ENCODE measurements around the gene CIZ1. TPM values are rescaled to one million over a fixed set of nuclear protein-coding genes. Genes with fewer than 3 reads are reported as not detected.

The CIZ1 gene
- total and polyA plus RNA-seq, 2 experiments from 2014 or later: 48.5 to 73.1 TPM

- in situ Hi-C loops (cut with MboI): no loop called here
- H3K4me3 ChIP-seq: no peak overlapping the region
- no peak for DNase-seq
- WGBS, 2 experiments (ENCODE audit: low coverage in 1 of 2, low lambda C conversion rate in 2 of 2, missing lambda C conversion rate in 2 of 2): 81 to 89% methylated on average over 7 of the region's 7 CpGs
- H3K9me3 ChIP-seq (ENCODE audit: low read depth): no peaks in the 10 kb centered on the region
- H3K27ac ChIP-seq: no peak overlapping the region
- H3K4me1 ChIP-seq (ENCODE audit: insufficient read depth): no peaks in the 10 kb centered on the region
- no peaks in the 10 kb centered on the region; the same call in 1 of the 2 replicates for H3K36me3 ChIP-seq (ENCODE audit: low read depth)
- no peak overlapping the region for H3K4me2 ChIP-seq (ENCODE audit: unreplicated experiment)
- H3K27me3 ChIP-seq (replicated peaks; ENCODE audit: insufficient read depth): no peaks in the 10 kb centered on the region
- no peaks in the 10 kb centered on the region for H4K20me1 ChIP-seq (ENCODE audit: insufficient read depth)
- H3K79me2 ChIP-seq (ENCODE audit: insufficient read depth): no peaks in the 10 kb centered on the region
- H2AFZ ChIP-seq: no peak overlapping the region
- H3K9ac ChIP-seq: no peak overlapping the region
- no peaks in the 10 kb centered on the region for H3K9me2 ChIP-seq (ENCODE audit: insufficient read depth)
- no peaks in the 10 kb centered on the region for H3F3A ChIP-seq (ENCODE audit: insufficient read depth)
- TF ChIP-seq EZH2 (IDR thresholded peaks at IDR 0.05; ENCODE audit: insufficient read depth, poor library complexity, severe bottlenecking) (no peak), EZH2phosphoT487 (IDR thresholded peaks at IDR 0.05; ENCODE audit: insufficient read depth, low read depth) (no peak)
Measured at GRCh38 chr9:128224877-128225276, 33.5 kb upstream of the CIZ1 start.

GRCh38 chr9:128222880-128223670 lies 31.7 kb upstream of the CIZ1 start:
- H2AFZ ChIP-seq: no peak overlapping the region
- no peak overlapping the region for H3K27ac ChIP-seq
- no peak overlapping the region for H3K4me2 ChIP-seq (ENCODE audit: unreplicated experiment)
- no peaks in the 10 kb centered on the region for H3K79me2 ChIP-seq (ENCODE audit: insufficient read depth)
- TF ChIP-seq EZH2phosphoT487 (IDR thresholded peaks at IDR 0.05; ENCODE audit: insufficient read depth, low read depth) (no peak), EZH2 (IDR thresholded peaks at IDR 0.05; ENCODE audit: insufficient read depth, poor library complexity, severe bottlenecking) (no peak)
- no peaks in the 10 kb centered on the region for H3K9me3 ChIP-seq (ENCODE audit: low read depth)
- H3K9ac ChIP-seq: no peak overlapping the region
- no peak for DNase-seq
- no peaks in the 10 kb centered on the region for H3K9me2 ChIP-seq (ENCODE audit: insufficient read depth)
- H4K20me1 ChIP-seq (ENCODE audit: insufficient read depth): no peaks in the 10 kb centered on the region
- H3K27me3 ChIP-seq (replicated peaks; ENCODE audit: insufficient read depth): no peaks in the 10 kb centered on the region
- 86 to 88% methylated on average over 13 of the region's 13 CpGs for WGBS, 2 experiments (ENCODE audit: low coverage in 1 of 2, low lambda C conversion rate in 2 of 2, missing lambda C conversion rate in 2 of 2)
- no peaks in the 10 kb centered on the region; the same call in 1 of the 2 replicates for H3K36me3 ChIP-seq (ENCODE audit: low read depth)
- no peaks in the 10 kb centered on the region for H3K4me1 ChIP-seq (ENCODE audit: insufficient read depth)
- in situ Hi-C loops (cut with MboI): no loop called here
- H3K4me3 ChIP-seq: no peak overlapping the region
- no peaks in the 10 kb centered on the region for H3F3A ChIP-seq (ENCODE audit: insufficient read depth)

GRCh38 chr9:128222026-128222425 lies 30.7 kb upstream of the CIZ1 start:
- Histone ChIP-seq H3K9me2 (ENCODE audit: insufficient read depth) (no peaks in the 10 kb centered on the region), H3K27ac (no peak overlapping the region), H3K9ac (no peak overlapping the region), H4K20me1 (ENCODE audit: insufficient read depth) (no peaks in the 10 kb centered on the region), H3K4me3 (no peak overlapping the region), H3K4me1 (ENCODE audit: insufficient read depth) (peaks cover under 1% of the 10 kb centered on the region; the same call in 1 of the 2 replicates), H2AFZ (no peak overlapping the region), H3K36me3 (ENCODE audit: low read depth) (no peaks in the 10 kb centered on the region; the same call in 1 of the 2 replicates), H3F3A (ENCODE audit: insufficient read depth) (no peaks in the 10 kb centered on the region), H3K9me3 (ENCODE audit: low read depth) (no peaks in the 10 kb centered on the region), H3K27me3 (replicated peaks; ENCODE audit: insufficient read depth) (no peaks in the 10 kb centered on the region), H3K4me2 (ENCODE audit: unreplicated experiment) (no peak overlapping the region), H3K79me2 (ENCODE audit: insufficient read depth) (no peaks in the 10 kb centered on the region)
- in situ Hi-C loops (cut with MboI): no loop called here
- no peak for TF ChIP-seq EZH2 (IDR thresholded peaks at IDR 0.05; ENCODE audit: insufficient read depth, poor library complexity, severe bottlenecking)
- WGBS, 2 experiments (ENCODE audit: low coverage in 1 of 2, low lambda C conversion rate in 2 of 2, missing lambda C conversion rate in 2 of 2): 91 to 92% methylated on average over 10 of the region's 10 CpGs
- DNase-seq: no peak

- Histone ChIP-seq H3K9me2 (ENCODE audit: insufficient read depth) (no peaks in the 10 kb centered on the region), H3K4me1 (ENCODE audit: insufficient read depth) (peaks cover 21% of the 10 kb centered on the region), H3K4me2 (ENCODE audit: unreplicated experiment) (no peak overlapping the region), H3K27me3 (replicated peaks; ENCODE audit: insufficient read depth) (no peaks in the 10 kb centered on the region), H3K27ac (no peak overlapping the region), H3K9ac (no peak overlapping the region), H3F3A (ENCODE audit: insufficient read depth) (peaks cover 6% of the 10 kb centered on the region; the same call in 1 of the 2 replicates), H3K36me3 (ENCODE audit: low read depth) (no peaks in the 10 kb centered on the region; the same call in 1 of the 2 replicates), H3K9me3 (ENCODE audit: low read depth) (no peaks in the 10 kb centered on the region), H3K79me2 (ENCODE audit: insufficient read depth) (no peaks in the 10 kb centered on the region), H4K20me1 (ENCODE audit: insufficient read depth) (no peaks in the 10 kb centered on the region), H3K4me3 (no peak overlapping the region), H2AFZ (no peak overlapping the region)
- 87 to 88% methylated on average over 5 to 9 of the region's 9 CpGs for WGBS, 2 experiments (ENCODE audit: low coverage in 1 of 2, low lambda C conversion rate in 2 of 2, missing lambda C conversion rate in 2 of 2)
- no peak for DNase-seq
- TF ChIP-seq EZH2phosphoT487 (IDR thresholded peaks at IDR 0.05; ENCODE audit: insufficient read depth, low read depth) (no peak), EZH2 (IDR thresholded peaks at IDR 0.05; ENCODE audit: insufficient read depth, poor library complexity, severe bottlenecking) (no peak)
- in situ Hi-C loops (cut with MboI): no loop called here
Measured at GRCh38 chr9:128219831-128220230, 28.5 kb upstream of the CIZ1 start.
